Tibial nerve (tissue), 4 donors: ENCODE measurements around the gene RAD51D.

Experiments
- CTCF ChIP-seq, 5 experiments: fragments of 200-600 bp in 3 of 5; fragments of 450-650 bp in 2 of 5; sonication (generic) in 3 of 5; IDR thresholded peaks; one replicate each; pipeline ENCODE4 v1.5.1; 2016 to 2019; ENCODE audit warnings: antibody characterized with exemption in 5 of 5, mild to moderate bottlenecking in 3 of 5, moderate library complexity in 2 of 5
- EP300 ChIP-seq, 2 donors: sonication (generic); formaldehyde crosslinking; IDR thresholded peaks; one replicate each; pipeline ENCODE4 v1.6.1; 2017; ENCODE audit warnings: antibody characterized with exemption in 2 of 2, mild to moderate bottlenecking in 1 of 2
- POLR2A ChIP-seq, 2 donors: fragments of 450-650 bp; IDR thresholded peaks; one replicate each; pipeline ENCODE4 v1.6.1; 2017; ENCODE audit warnings: antibody characterized with exemption in 2 of 2, mild to moderate bottlenecking in 2 of 2, moderate library complexity in 2 of 2

DNA sequence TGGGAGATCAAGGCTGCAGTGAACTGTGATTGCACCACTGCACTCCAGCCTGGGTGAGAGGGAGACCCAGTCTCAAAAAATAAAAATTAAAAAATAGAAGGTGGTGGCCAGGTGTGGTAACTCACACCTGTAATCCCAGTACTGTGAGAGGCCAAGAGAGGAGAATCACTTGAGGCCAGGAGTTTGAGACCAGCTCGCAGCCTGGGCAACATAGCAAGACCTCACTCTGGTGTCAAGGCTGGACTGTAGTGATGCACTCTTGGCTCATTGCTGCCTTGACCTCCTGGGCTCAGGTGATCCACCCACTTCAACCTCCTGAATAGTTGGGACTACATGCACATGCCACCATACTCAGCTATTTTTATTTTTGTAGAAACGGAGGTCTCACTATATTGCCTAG is 69.5 kb downstream of the RAD51D start:
- TF ChIP-seq CTCF (IDR thresholded peaks at IDR 0.05) (no peak), EP300 (IDR thresholded peaks at IDR 0.05) (no peak), POLR2A (IDR thresholded peaks at IDR 0.05) (no peak)
